IPS-18c (cell line): Measurements from ENCODE around the gene DOLPP1.
A peak's percentile ranks its signal among the peaks of the same experiment; 100 is the strongest.
"Not testable (repeated sequence)": the region's sequence is repeated elsewhere in the genome, so short reads cannot be mapped to it uniquely, and the experiment has no call there.

Experiments
- H3K4me3 ChIP-seq: 2 replicates; pipeline ENCODE4 v1.7.0; 2013; ENCODE audit warnings: low read depth, mild to moderate bottlenecking, low read length, moderate library complexity; ENCODE audit not compliant: insufficient read depth
- H3K9me3 ChIP-seq: one replicate; pipeline ENCODE4 v1.6.1; 2013; ENCODE audit warnings: mild to moderate bottlenecking, low read length, moderate library complexity; ENCODE audit not compliant: control insufficient read depth, insufficient read depth

The DOLPP1 gene

GRCh38 chr9:129102791-129103594 lies 22.1 kb downstream of the DOLPP1 start:
- Histone ChIP-seq H3K4me3 (no peak overlapping the region), H3K9me3 (no peaks in the 10 kb centered on the region)

GRCh38 chr9:129103595-129103965 lies 22.7 kb downstream of the DOLPP1 start:
- H3K9me3 ChIP-seq = no peaks in the 10 kb centered on the region
- H3K4me3 ChIP-seq = no peak overlapping the region

GRCh38 chr9:129104051-129104450 lies 23.1 kb downstream of the DOLPP1 start:
- H3K9me3 ChIP-seq = no peaks in the 10 kb centered on the region
- H3K4me3 ChIP-seq = no peak overlapping the region

- Histone ChIP-seq H3K9me3 (no peaks in the 10 kb centered on the region), H3K4me3 (no peak overlapping the region)
These were observed 25.2 kb downstream of the DOLPP1 start for GRCh38 chr9:129105857-129106694.

- H3K4me3 ChIP-seq = no peak overlapping the region
- H3K9me3 ChIP-seq = no peaks in the 10 kb centered on the region
These were observed 26.7 kb downstream of the DOLPP1 start for GRCh38 chr9:129107651-129108050.

GRCh38 chr9:129108083-129108804 lies 27.3 kb downstream of the DOLPP1 start:
- Histone ChIP-seq H3K9me3 (no peaks in the 10 kb centered on the region), H3K4me3 (no peak overlapping the region)

- H3K9me3 ChIP-seq = no peaks in the 10 kb centered on the region
- no peak overlapping the region for H3K4me3 ChIP-seq
These were observed 28.1 kb downstream of the DOLPP1 start for GRCh38 chr9:129108805-129109536.

GRCh38 chr9:129109537-129109903 lies 28.6 kb downstream of the DOLPP1 start:
- H3K4me3 ChIP-seq = no peak overlapping the region

GRCh38 chr9:129109952-129110739 lies 29.2 kb downstream of the DOLPP1 start:
- Histone ChIP-seq H3K4me3 (peak overlapping the region; percentile 67), H3K9me3 (no peaks in the 10 kb centered on the region)

More at GRCh38 chr9:129109537-129109903, 28.6 kb downstream of the DOLPP1 start:
- H3K9me3 ChIP-seq = no peaks in the 10 kb centered on the region

- H3K4me3 ChIP-seq = peak within 1 kb of the TSS; percentile 67
- H3K9me3 ChIP-seq = no peaks in the 10 kb centered on the region
These were observed 30.0 kb downstream of the DOLPP1 start, which contains the start of the genes CRAT and PTPA for GRCh38 chr9:129110740-129111527. CRAT (minus strand) TSS chr9:129110793; CDS start chr9:129110509, 284 bp downstream. PTPA (plus strand) TSS chr9:129111415; CDS start chr9:129111601, 186 bp downstream.

- H3K4me3 ChIP-seq = peak overlapping the region; percentile 67
- H3K9me3 ChIP-seq = no peaks in the 10 kb centered on the region
These were observed 30.7 kb downstream of the DOLPP1 start for GRCh38 chr9:129111528-129112151.

GRCh38 chr9:129112526-129112925 lies 31.6 kb downstream of the DOLPP1 start:
- H3K4me3 ChIP-seq = peak overlapping the region; percentile 67
- H3K9me3 ChIP-seq = not testable (repeated sequence)

GRCh38 chr9:129113645-129114304 lies 32.9 kb downstream of the DOLPP1 start:
- no peaks in the 10 kb centered on the region for H3K9me3 ChIP-seq
- H3K4me3 ChIP-seq = no peak overlapping the region

- H3K4me3 ChIP-seq = no peak overlapping the region
These were observed 37.9 kb downstream of the DOLPP1 start for GRCh38 chr9:129118799-129119198.

GRCh38 chr9:129121483-129121882 lies 40.6 kb downstream of the DOLPP1 start:
- Histone ChIP-seq H3K9me3 (no peaks in the 10 kb centered on the region), H3K4me3 (no peak overlapping the region)

More at GRCh38 chr9:129118799-129119198, 37.9 kb downstream of the DOLPP1 start:
- H3K9me3 ChIP-seq = no peaks in the 10 kb centered on the region
